Astrocyte (in vitro differentiated cells and primary cell): Measurements from ENCODE around the gene MIB2. TPM values are rescaled to one million over a fixed set of nuclear protein-coding genes. Genes with fewer than 3 reads are reported as not detected.
A peak's percentile ranks its signal among the peaks of the same experiment; 100 is the strongest.

Source experiments
- DNase-seq: peaks from one replicate; pipeline ENCODE4 v3.0.0-alpha.2; 2010; ENCODE audit warnings: low read depth
- FAIRE-seq: peaks from 2 replicates; lab custom pipeline; 2011; peaks lifted over from hg19 to GRCh38; lab: Jason Lieb, UNC
- H2AFZ ChIP-seq: 2 replicates; pipeline ENCODE4 v1.6.0; 2012; ENCODE audit warnings: low read depth, low read length, inconsistent platforms
- H3K27ac ChIP-seq: 2 replicates; pipeline ENCODE4 v1.5.1; 2011; ENCODE audit warnings: low read depth, low read length, inconsistent platforms
- H3K27me3 ChIP-seq: 2 replicates; pipeline ENCODE4 v1.6.0; 2011; ENCODE audit warnings: low read length, inconsistent platforms; ENCODE audit not compliant: insufficient read depth
- H3K36me3 ChIP-seq: 2 replicates; pipeline ENCODE4 v1.5.1; 2011; ENCODE audit warnings: low read length, inconsistent platforms; ENCODE audit not compliant: insufficient read depth
- H3K4me1 ChIP-seq: 2 replicates; pipeline ENCODE4 v1.5.1; 2011; ENCODE audit warnings: low read length, inconsistent platforms; ENCODE audit not compliant: insufficient read depth
- H3K4me2 ChIP-seq: 2 replicates; pipeline ENCODE4 v1.6.0; 2012; ENCODE audit warnings: low read length, inconsistent platforms
- H3K4me3 ChIP-seq: 2 replicates; pipeline ENCODE4 v1.5.1; 2011; ENCODE audit warnings: low read depth, mild to moderate bottlenecking, low read length, inconsistent platforms; ENCODE audit not compliant: insufficient read depth
- H3K79me2 ChIP-seq: 2 replicates; pipeline ENCODE4 v1.6.0; 2012; ENCODE audit warnings: mild to moderate bottlenecking, low read length, inconsistent platforms; ENCODE audit not compliant: insufficient read depth
- H3K9ac ChIP-seq: 2 replicates; pipeline ENCODE4 v1.6.0; 2012; ENCODE audit warnings: mild to moderate bottlenecking, low read length, inconsistent platforms
- H3K9me3 ChIP-seq: 2 replicates; pipeline ENCODE4 v1.5.1; 2012; ENCODE audit warnings: low read depth, mild to moderate bottlenecking, low read length, inconsistent platforms; ENCODE audit not compliant: insufficient read depth
- H4K20me1 ChIP-seq: 2 replicates; pipeline ENCODE4 v1.6.0; 2012; ENCODE audit warnings: low read length, inconsistent platforms; ENCODE audit not compliant: insufficient read depth
- H3K27ac Mint-ChIP-seq: one replicate; pipeline ENCODE4 v1.8.0; 2021; ENCODE audit warnings: mild to moderate bottlenecking, mixed read lengths; ENCODE audit not compliant: unreplicated experiment
- H3K27me3 Mint-ChIP-seq: one replicate; pipeline ENCODE4 v1.8.0; 2021; ENCODE audit warnings: low read depth, mixed read lengths; ENCODE audit not compliant: unreplicated experiment
- H3K36me3 Mint-ChIP-seq: one replicate; pipeline ENCODE4 v1.8.0; 2021; ENCODE audit warnings: low read depth, mixed read lengths; ENCODE audit not compliant: unreplicated experiment
- H3K4me1 Mint-ChIP-seq: one replicate; pipeline ENCODE4 v1.8.0; 2021; ENCODE audit warnings: low read depth, mixed read lengths; ENCODE audit not compliant: unreplicated experiment
- H3K4me3 Mint-ChIP-seq: one replicate; pipeline ENCODE4 v1.8.0; 2021; ENCODE audit warnings: mild to moderate bottlenecking, moderate library complexity, mixed read lengths; ENCODE audit not compliant: unreplicated experiment
- H3K9me3 Mint-ChIP-seq: one replicate; pipeline ENCODE4 v1.8.0; 2021; ENCODE audit warnings: mild to moderate bottlenecking, mixed read lengths; ENCODE audit not compliant: unreplicated experiment
- CTCF ChIP-seq: IDR thresholded peaks from 2 replicates; pipeline ENCODE4 v1.5.1; 2011; ENCODE audit warnings: low read depth, mild to moderate bottlenecking, inconsistent platforms, low read length, moderate library complexity; ENCODE audit not compliant: insufficient read depth
- EZH2 ChIP-seq: IDR thresholded peaks from 2 replicates; pipeline ENCODE4 v1.6.1; 2012; ENCODE audit warnings: mild to moderate bottlenecking, low read length, inconsistent platforms; ENCODE audit not compliant: insufficient read depth
- total RNA-seq: library from RNA; stranded (reverse); gene quantifications from 2 replicates; pipeline ENCODE4 v1.2.1, GENCODE V29; 2021

The MIB2 gene
- total RNA-seq, 1 donor from 2014 or later: 80.1 TPM

- no peaks in the 10 kb centered on the region for H3K9me3 ChIP-seq
- H4K20me1 ChIP-seq: no peaks in the 10 kb centered on the region
- H3K4me3 ChIP-seq: no peak overlapping the region
- FAIRE-seq: no peak
- H3K4me2 ChIP-seq: no peak overlapping the region
- no peak overlapping the region for H3K27ac Mint-ChIP-seq
- H3K79me2 ChIP-seq: no peaks in the 10 kb centered on the region
- H3K27me3 Mint-ChIP-seq: peaks cover 45% of the 10 kb centered on the region
- no peak overlapping the region for H3K9ac ChIP-seq
- H3K27me3 ChIP-seq: peaks cover 28% of the 10 kb centered on the region
- TF ChIP-seq EZH2: no peak
- H3K9me3 Mint-ChIP-seq: no peaks in the 10 kb centered on the region
- H3K4me1 ChIP-seq: no peaks in the 10 kb centered on the region
- no peaks in the 10 kb centered on the region for H3K36me3 Mint-ChIP-seq
- no peak overlapping the region for H3K27ac ChIP-seq
- H3K4me3 Mint-ChIP-seq: no peak overlapping the region
- no peaks in the 10 kb centered on the region for H3K36me3 ChIP-seq
- peaks cover under 1% of the 10 kb centered on the region for H3K4me1 Mint-ChIP-seq
- no peak overlapping the region for H2AFZ ChIP-seq
- DNase-seq: no peak
Observed at GRCh38 chr1:1583347-1584010, 31.8 kb upstream of the MIB2 start.

- Mint-ChIP-seq H3K27me3 (peaks cover 4% of the 10 kb centered on the region), H3K36me3 (no peaks in the 10 kb centered on the region), H3K4me1 (peaks cover 4% of the 10 kb centered on the region), H3K4me3 (no peak overlapping the region), H3K9me3 (no peaks in the 10 kb centered on the region), H3K27ac (no peak overlapping the region)
- H3K36me3 ChIP-seq: no peaks in the 10 kb centered on the region
- H3K4me1 ChIP-seq: no peaks in the 10 kb centered on the region
- DNase-seq (no peak), FAIRE-seq (no peak)
- H3K27me3 ChIP-seq: peaks cover 5% of the 10 kb centered on the region
- no peaks in the 10 kb centered on the region for H4K20me1 ChIP-seq
- H3K27ac ChIP-seq: no peak overlapping the region
- H3K9me3 ChIP-seq: no peaks in the 10 kb centered on the region
- H3K4me3 ChIP-seq: no peak overlapping the region
- H3K4me2 ChIP-seq: no peak overlapping the region
- no peak overlapping the region for H3K9ac ChIP-seq
- no peaks in the 10 kb centered on the region for H3K79me2 ChIP-seq
- peak overlapping the region; percentile 50 for H2AFZ ChIP-seq
- TF ChIP-seq CTCF: no peak
- no peak for TF ChIP-seq EZH2
Observed at GRCh38 chr1:1591452-1591851, 23.8 kb upstream of the MIB2 start.

GRCh38 chr1:1593834-1594601, 21.3 kb upstream of the MIB2 start:
- Mint-ChIP-seq H3K4me1 (peaks cover 3% of the 10 kb centered on the region), H3K27ac (no peak overlapping the region), H3K27me3 (peaks cover 4% of the 10 kb centered on the region), H3K4me3 (no peak overlapping the region), H3K9me3 (no peaks in the 10 kb centered on the region), H3K36me3 (no peaks in the 10 kb centered on the region)
- peaks cover 7% of the 10 kb centered on the region for H3K27me3 ChIP-seq
- no peaks in the 10 kb centered on the region for H3K9me3 ChIP-seq
- no peak for TF ChIP-seq CTCF
- no peak for TF ChIP-seq EZH2
- no peak overlapping the region for H2AFZ ChIP-seq
- FAIRE-seq (no peak), DNase-seq (no peak)
- no peaks in the 10 kb centered on the region for H3K36me3 ChIP-seq
- no peak overlapping the region for H3K27ac ChIP-seq
- H3K79me2 ChIP-seq: no peaks in the 10 kb centered on the region
- no peak overlapping the region for H3K9ac ChIP-seq
- peaks cover 5% of the 10 kb centered on the region for H4K20me1 ChIP-seq
- H3K4me3 ChIP-seq: no peak overlapping the region
- peaks cover 6% of the 10 kb centered on the region for H3K4me1 ChIP-seq
- H3K4me2 ChIP-seq: no peak overlapping the region
